HG03442 (cell line): ENCODE results near the gene CNDP2.
A peak's percentile ranks its signal among the peaks of the same experiment; 100 is the strongest.

Source experiments
- ATAC-seq: cut with Tn5 transposase; IDR thresholded peaks from one replicate; pipeline ENCODE4 v1.9.1; 2021; ENCODE audit warnings: mild to moderate bottlenecking, moderate library complexity; ENCODE audit not compliant: unreplicated experiment

The CNDP2 gene

GRCh38 chr18:74472312-74472711, 23.9 kb upstream of the CNDP2 start:
- ATAC-seq: no peak

GRCh38 chr18:74473976-74474640, 22.1 kb upstream of the CNDP2 start:
- no peak for ATAC-seq

- ATAC-seq: no peak
These were observed 20.0 kb upstream of the CNDP2 start for GRCh38 chr18:74476140-74476539.

- ATAC-seq: no peak
These were observed 18.4 kb upstream of the CNDP2 start for GRCh38 chr18:74477771-74478170.

- ATAC-seq: no peak
These were observed 17.8 kb upstream of the CNDP2 start for GRCh38 chr18:74478316-74478715.

DNA sequence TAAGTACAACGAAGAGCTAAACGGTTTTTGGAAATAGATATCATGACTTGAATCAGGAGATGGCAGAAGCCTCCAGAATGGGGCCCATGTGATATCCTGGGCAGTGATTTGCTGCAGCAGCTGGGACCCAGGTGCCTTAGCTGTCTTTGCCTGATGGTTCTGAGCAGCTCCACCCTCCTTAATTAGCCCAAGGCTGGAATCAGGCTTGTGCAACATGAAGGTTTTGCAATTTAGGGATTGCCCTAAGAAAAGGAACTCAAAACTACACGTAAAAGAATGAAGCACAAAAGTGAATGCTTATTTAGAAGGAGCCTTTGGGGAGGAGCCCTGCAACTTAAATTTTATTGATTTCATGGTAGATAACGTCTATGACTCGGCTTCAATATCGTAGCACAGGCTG, 17.3 kb upstream of the CNDP2 start:
- no peak for ATAC-seq

DNA sequence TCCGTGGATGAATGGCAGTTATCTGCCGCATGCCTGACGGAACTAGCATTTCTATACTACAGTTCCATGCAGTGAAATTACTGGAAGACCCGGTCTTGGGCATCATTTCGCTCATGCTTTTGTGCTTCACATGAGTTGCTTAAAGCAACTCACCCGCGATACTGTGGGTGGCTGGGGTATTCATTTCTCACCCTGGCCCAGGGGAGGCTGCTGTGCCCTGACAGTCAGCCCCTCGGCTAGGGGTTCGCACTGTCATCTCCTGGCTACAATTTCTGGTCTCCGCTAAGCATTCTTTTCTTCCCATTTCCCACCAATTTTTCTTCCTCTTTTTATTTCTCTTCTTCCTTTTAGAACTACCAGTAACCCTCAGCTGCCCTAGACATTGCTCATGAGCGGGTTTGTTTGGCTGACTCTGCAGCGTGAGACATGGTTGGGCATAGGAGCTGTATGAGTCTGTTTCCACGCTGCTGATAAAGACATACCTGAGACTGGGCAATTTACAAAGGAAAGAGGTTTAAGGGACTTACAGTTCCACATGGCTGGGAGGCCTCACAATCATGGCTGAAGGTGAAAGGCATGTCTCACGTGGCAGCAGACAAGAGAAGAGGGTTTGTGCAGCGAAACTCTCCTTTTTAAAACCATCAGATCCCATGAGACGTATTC, 16.5 kb upstream of the CNDP2 start:
- no peak for ATAC-seq

DNA sequence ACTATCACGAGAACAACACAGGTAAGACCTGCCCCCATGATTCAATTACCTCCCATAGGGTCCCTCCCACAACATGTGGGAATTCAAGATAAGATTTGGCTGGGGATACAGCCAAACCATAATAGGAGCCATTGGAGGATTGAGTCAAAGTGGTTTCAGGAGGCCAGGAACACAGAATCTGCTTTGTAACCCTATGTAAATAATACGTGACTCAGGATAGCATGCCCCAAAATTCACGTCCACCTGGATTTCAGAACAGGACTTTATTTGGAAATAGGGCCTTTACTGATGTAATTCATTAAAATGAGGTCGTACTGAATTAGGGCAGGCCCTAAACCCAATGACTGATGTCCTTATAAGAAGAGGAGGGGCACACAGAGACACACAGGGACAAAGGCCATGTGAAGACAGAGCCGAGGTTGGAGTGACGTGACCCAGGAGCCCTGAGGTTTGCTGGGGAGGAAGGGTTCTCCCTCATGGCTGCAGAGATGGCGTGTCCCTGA, 16.0 kb upstream of the CNDP2 start:
- no peak for ATAC-seq

GRCh38 chr18:74482697-74483096, 13.5 kb upstream of the CNDP2 start:
- ATAC-seq: no peak

DNA sequence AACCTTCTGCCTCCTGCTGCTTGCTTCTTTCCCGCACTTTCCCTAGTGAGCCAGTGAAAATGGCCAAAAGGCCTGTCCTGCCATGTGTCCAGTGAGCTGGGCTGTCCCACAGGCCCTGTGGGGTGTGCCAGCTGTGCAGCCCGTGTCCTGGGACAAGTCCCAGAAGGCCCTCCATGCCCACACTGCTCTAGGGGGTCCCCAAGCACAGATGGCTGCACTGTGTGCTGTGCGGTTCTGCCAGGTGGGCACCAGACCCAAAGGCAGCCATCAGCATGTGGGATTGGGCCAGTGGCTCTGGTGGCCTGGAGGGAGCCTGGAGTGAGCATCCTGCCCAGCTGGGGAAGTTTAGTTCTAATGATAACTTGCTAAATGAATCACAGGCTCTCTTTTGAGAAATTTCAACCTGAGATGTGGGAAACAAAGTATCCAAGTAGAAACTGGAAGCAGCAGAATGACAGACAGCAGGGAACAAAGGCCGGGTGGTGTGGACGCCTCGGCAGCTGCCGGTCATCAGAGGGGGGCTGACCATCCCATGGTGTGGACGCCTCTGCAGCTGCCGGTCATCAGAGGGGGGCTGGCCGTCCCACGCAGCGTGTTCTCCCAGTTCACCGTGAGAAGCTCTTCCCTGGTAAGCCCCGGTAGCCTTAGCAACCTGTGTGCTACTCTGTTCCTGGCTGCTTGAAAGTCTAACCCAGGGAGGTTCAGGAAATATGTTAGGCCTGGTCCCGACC, 9.9 kb upstream of the CNDP2 start:
- no peak for ATAC-seq

DNA sequence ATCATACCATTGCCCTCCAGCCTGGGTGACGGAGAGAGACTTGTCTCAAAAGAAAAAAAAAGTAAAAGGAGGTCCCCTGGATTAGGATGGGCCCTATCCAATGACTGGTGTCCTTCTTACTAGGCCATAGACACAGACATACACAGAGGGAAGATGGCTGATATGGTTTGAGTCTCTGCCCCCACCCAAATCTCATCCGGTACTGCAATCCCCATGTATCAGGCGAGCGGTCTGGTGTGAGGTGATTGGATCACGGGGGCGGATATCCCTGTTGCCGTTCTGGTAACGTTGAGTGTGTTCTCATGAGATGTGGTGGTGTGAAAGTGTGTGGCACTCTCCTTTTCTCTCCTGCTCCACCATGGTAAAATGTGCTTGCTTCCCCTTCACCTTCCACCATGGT, 7.8 kb upstream of the CNDP2 start:
- ATAC-seq: no peak

DNA sequence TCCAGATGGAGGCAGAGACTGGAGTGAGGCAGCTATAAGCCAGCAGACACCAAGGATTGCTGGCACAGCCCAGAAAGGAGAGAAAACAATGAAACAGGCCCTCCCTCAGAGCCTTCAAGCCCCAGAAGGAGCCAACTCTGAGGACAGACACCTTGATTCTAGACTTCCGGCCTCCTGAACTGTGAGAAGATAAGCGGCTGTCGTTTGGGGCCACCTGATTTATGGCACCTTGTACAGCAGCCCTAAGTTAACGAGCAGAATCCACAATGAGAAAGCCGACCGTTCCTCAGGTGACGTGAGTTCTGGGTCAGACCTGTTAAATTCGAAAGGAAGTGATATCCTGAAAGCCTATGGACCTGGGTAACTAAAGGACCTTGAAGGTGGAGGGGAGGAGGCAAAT, 7.3 kb upstream of the CNDP2 start:
- no peak for ATAC-seq

DNA sequence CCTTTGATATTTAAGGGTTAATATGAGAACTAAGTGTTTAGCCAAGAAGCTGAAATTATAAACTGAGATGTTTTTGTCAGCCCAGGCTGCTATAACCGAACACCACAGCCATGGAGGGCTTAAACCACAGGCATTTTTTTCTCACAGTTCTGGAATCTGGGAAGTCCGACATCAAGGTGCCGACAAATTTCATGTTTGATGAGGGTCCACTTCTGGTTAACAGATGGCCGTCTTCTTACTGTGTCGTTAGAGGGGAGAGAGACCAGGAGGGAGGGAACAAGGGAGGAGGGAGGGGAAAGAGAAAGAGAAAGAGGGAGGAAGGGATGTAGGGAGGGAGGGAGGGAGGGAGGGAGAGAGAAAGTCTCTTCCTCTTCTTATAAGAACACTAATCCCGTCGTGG, 6.5 kb upstream of the CNDP2 start:
- no peak for ATAC-seq

DNA sequence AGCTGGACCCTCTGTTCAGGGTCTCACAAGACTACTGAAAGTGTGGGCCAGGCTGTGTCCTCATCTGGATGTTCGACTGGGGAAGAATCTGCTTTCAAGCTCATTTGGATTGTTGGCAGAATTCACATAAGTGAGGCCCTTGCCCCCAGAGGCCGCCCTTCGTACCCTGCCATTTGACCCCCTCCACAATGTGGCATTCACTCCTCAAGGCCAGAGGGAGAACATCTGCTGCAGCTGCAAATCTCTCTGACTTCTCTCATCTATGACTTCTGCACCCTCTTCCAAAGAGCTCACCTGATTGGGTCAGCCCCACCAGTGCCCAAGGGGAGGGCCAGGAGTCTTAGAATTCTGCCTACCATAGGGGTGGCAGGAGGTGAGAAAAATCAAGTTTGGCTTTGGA, 3.9 kb upstream of the CNDP2 start:
- ATAC-seq: no peak

DNA sequence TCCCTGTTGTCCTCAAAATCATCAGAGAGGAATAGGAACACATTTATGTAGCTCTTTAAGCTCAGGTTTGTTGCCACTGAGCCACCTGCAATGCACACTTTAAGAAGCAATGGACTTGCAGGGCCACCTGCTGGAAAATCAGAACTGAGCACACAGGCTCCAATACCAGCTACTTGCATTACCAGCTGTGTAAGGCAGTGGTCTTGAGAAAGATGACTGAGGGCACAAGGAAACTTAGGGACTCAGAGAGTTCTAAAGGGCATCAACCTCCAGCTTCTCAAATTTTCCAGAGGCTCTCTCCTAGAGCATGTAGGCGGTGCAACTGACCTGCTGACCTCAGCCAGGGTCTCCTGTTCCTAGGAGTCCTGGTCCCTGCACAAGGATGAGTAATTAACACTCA, 2.5 kb upstream of the CNDP2 start:
- ATAC-seq: peak; percentile 19

- ATAC-seq: no peak
These were observed 1.6 kb upstream of the CNDP2 start for GRCh38 chr18:74494514-74494913.

DNA sequence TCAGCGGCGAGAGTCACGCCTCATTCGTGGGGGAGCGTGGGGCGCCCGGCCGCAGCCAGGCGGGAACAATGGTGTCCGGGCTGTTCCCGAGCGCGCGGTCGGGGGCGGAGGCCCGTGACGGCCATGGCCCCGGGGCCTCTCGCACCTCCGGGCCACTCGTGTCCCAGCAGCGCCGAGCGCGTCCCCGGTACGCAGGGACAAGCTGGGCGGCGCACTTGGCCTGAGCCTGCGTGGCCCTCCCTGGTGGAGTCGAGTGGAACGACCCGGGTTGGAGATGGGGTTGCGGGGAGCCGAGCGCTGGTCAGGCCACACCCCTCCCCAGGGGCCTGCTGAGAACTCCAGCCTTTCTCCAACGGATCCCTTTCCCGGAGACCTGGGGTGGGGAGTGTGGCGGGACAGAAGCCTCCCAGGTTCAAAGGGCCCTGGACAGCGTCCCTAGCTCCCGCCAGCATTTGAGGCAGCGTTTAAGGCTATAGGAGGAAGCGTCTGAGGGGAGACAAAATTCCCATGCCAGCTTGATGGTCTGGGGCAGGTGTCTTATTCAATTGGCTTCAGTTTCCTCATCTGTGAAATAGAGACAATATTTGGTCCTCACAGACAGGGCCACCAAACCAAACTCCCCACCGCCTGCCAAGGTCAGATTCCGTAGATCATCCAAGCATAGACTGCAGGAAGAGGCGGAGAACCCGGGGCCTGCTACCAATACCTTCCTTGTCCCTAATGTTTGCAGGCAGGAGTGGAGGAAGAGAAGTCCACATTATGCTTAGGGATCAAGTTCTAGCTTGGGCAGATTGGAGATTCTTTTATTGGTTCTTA, 553 bp downstream of the CNDP2 start:
- peak; percentile 19 for ATAC-seq

DNA sequence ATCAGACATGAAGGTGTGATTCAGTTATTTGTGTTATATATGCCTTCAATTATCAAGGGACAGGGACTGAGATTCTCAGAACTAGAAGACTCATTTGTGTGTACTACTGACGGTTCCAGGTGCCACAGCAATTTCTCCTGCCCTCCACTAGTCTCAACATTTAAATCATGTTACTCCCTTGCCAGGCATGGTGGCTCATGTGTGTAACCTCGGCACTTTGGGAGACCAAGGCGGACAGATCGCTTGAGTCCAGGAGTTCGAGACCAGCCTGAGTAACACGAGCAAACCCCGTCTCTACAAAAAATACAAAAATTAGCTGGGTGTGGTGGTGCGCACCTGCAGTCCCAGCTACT, 1.1 kb downstream of the CNDP2 start:
- ATAC-seq: no peak

GRCh38 chr18:74497778-74498177, 1.6 kb downstream of the CNDP2 start:
- ATAC-seq: no peak

GRCh38 chr18:74498712-74499627, 2.8 kb downstream of the CNDP2 start:
- ATAC-seq: peak; percentile 37
